K562 (cell line): ENCODE results near the gene NUTM1. TPM values are rescaled to one million over a fixed set of nuclear protein-coding genes. Genes with fewer than 3 reads are reported as not detected.
A peak's percentile ranks its signal among the peaks of the same experiment; 100 is the strongest.

Source experiments
- EGR1 ChIP-seq: fragments of 450-650 bp; conservative IDR thresholded peaks from 2 replicates; pipeline ENCODE4 v1.6.1; 2017; ENCODE audit warnings: mild to moderate bottlenecking
- HDAC3 ChIP-seq: fragments of 450-650 bp; IDR thresholded peaks from 2 replicates; pipeline ENCODE4 v1.6.1; 2018; ENCODE audit warnings: borderline replicate concordance, mild to moderate bottlenecking, moderate library complexity; ENCODE audit not compliant: partially characterized antibody
- IRF2 ChIP-seq: sonication (generic); formaldehyde crosslinking; IDR thresholded peaks from 2 replicates; pipeline ENCODE4 v1.8.1; 2022; ENCODE audit warnings: mild to moderate bottlenecking, missing genetic modification reagents
- JUN ChIP-seq, 2 experiments: sonication (generic) in 1 of 2; formaldehyde crosslinking in 1 of 2; IDR thresholded peaks; 2 replicates each; pipeline versions ENCODE4 v1.6.1 to v1.8.0; 2012 to 2022; ENCODE audit warnings: borderline replicate concordance in 2 of 2, mild to moderate bottlenecking in 2 of 2, improper control_type of control experiment in 1 of 2, low read depth in 1 of 2, low read length in 1 of 2, missing genetic modification reagents in 1 of 2
- NR1H2 ChIP-seq: sonication (generic); formaldehyde crosslinking; IDR thresholded peaks from 2 replicates; pipeline ENCODE4 v1.4.0; 2020; ENCODE audit warnings: mild to moderate bottlenecking, missing genetic modification reagents
- NRF1 ChIP-seq, 2 experiments: fragments of 450-650 bp; IDR thresholded peaks in 1 of 2; conservative IDR thresholded peaks in 1 of 2; 2 replicates each; pipeline ENCODE4 v1.6.1; 2014; ENCODE audit warnings: mild to moderate bottlenecking in 2 of 2
- PURB ChIP-seq: sonication (generic); formaldehyde crosslinking; IDR thresholded peaks from 2 replicates; pipeline ENCODE4 v1.9.0; 2021; ENCODE audit warnings: low read depth, mild to moderate bottlenecking, missing genetic modification reagents
- RBFOX2 ChIP-seq: fragments of 200-400 bp; formaldehyde crosslinking; IDR thresholded peaks from 2 replicates; pipeline ENCODE4 v1.6.1; 2017; ENCODE audit warnings: low read depth, mild to moderate bottlenecking, low read length, moderate library complexity
- SNRNP70 ChIP-seq: fragments of 200-400 bp; formaldehyde crosslinking; optimal IDR thresholded peaks from 2 replicates; pipeline ENCODE3; 2017; ENCODE audit warnings: low read depth, low read length
- YBX1 ChIP-seq: fragments of 450-650 bp; IDR thresholded peaks from 2 replicates; pipeline ENCODE4 v1.7.1; 2016; ENCODE audit warnings: mild to moderate bottlenecking
- ZC3H4 ChIP-seq: sonication (generic); formaldehyde crosslinking; IDR thresholded peaks from 2 replicates; pipeline ENCODE4 v1.9.0; 2021; ENCODE audit warnings: missing genetic modification reagents, borderline replicate concordance
- ZNF174 ChIP-seq: fragments of 250-450 bp; sonication (Bioruptor Pico); IDR thresholded peaks from 2 replicates; pipeline ENCODE4 v1.4.0; 2020; ENCODE audit warnings: mild to moderate bottlenecking
- polyA plus RNA-seq, 8 experiments: library from polyadenylated mRNA; depleted of rRNA in 4 of 8; stranded (reverse) in 5 of 8; unstranded in 3 of 8; fragments of >200 nt; fragmentation: Nextera tagmentation in 2 of 8; fragmentation: Illumina TruSeq in 1 of 8; extraction: Ambion mirVana in 2 of 8; extraction: Trizol in 1 of 8; gene quantifications; 2 replicates each; pipeline versions ENCODE4 v1.2.1 to v1.2.3, GENCODE V29; 2011 to 2014; ENCODE audit warnings: inconsistent platforms in 1 of 8, missing spikeins in 1 of 8
- total RNA-seq, 7 experiments: library from RNA; depleted of rRNA in 6 of 7; stranded (reverse); fragments of >200 nt in 6 of 7; fragmentation: Illumina TruSeq in 2 of 7; extraction: Trizol in 2 of 7; gene quantifications; 2 replicates each; pipeline versions ENCODE4 v1.2.1 to v1.2.3, GENCODE V29; 2011 to 2021; ENCODE audit warnings: low replicate concordance in 1 of 7
- TF ChIP-seq, protein P1 (sequence below), 2 experiments: IDR thresholded peaks in 1 of 2; conservative IDR thresholded peaks in 1 of 2; 2 replicates each; pipeline ENCODE4 v1.6.1; 2016; ENCODE audit warnings: low read depth in 2 of 2, mild to moderate bottlenecking in 1 of 2, missing compliant biosample characterization in 1 of 2, missing genetic modification characterization in 1 of 2, moderate library complexity in 1 of 2
- TF ChIP-seq, protein P2 (sequence below): fragments of 200-400 bp; formaldehyde crosslinking; IDR thresholded peaks from 2 replicates; pipeline ENCODE4 v1.6.1; 2017; ENCODE audit warnings: mild to moderate bottlenecking, low read depth, low read length, moderate library complexity
- TF ChIP-seq, protein P3 (sequence below): fragments of 250-450 bp; sonication (Bioruptor Pico); IDR thresholded peaks from 2 replicates; pipeline ENCODE4 v1.4.0; 2020
- TF ChIP-seq, protein P4 (sequence below): fragments of 450-650 bp; IDR thresholded peaks from 2 replicates; pipeline ENCODE4 v1.6.1; 2018; ENCODE audit warnings: mild to moderate bottlenecking, low read depth; ENCODE audit not compliant: partially characterized antibody

Gene NUTM1
- total and polyA plus RNA-seq, 9 of the 15 experiments (the other 6 are each of a cell fraction or from before 2014, with no cell fraction given): 0.01 to 0.05 (median 0.04) TPM; not detected in 4

DNA sequence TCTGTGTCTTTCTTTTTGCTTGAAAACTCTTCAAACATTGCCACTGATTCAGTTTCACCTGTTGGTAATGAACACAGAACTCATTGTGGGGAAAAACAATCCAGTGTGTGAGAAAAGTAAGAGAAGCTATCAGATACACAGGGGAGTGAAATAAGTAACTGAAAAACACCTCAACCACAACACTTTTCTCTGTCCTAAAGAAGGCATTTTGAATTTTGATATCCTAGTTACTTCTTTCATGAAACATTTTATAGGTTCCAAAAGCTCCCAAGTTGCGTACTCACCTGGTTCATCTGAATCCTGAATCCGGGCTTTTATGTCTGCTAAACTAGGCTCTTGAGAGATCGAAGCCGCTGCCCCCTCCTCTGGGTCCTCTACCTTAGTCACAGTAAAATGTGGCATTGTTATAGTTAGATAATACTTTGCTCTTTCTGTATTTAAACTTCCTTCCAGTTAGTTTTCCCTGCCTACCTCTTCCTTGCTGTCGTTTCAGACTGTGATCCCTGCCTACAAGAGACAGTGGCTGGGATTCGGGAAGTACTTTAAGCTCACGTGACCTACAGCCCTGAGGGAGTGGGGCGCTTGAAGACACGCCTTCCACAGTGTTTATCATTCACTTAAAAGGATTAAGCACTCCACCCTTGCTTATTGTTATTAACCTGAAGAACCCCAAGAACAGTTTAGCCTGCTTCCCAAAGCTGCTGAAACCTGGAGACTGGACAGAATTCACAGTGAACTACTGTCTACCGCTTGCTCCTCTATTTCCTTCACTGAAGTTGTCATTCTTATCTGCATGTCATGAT is 24.6 kb upstream of the NUTM1 start (continued):
- TF ChIP-seq, protein P1, sequence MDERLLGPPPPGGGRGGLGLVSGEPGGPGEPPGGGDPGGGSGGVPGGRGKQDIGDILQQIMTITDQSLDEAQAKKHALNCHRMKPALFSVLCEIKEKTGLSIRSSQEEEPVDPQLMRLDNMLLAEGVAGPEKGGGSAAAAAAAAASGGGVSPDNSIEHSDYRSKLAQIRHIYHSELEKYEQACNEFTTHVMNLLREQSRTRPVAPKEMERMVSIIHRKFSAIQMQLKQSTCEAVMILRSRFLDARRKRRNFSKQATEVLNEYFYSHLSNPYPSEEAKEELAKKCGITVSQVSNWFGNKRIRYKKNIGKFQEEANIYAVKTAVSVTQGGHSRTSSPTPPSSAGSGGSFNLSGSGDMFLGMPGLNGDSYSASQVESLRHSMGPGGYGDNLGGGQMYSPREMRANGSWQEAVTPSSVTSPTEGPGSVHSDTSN (CRISPR knock-in tag; IDR thresholded peaks at IDR 0.05; ENCODE audit: low read depth): no peak
- TF ChIP-seq, protein P1 (tag; conservative IDR thresholded peaks at IDR 0.05; ENCODE audit: low read depth): peak; percentile 55
- no peak for TF ChIP-seq NR1H2 (CRISPR knock-in tag)
- TF ChIP-seq IRF2 (CRISPR knock-in tag): no peak
- TF ChIP-seq, protein P2, sequence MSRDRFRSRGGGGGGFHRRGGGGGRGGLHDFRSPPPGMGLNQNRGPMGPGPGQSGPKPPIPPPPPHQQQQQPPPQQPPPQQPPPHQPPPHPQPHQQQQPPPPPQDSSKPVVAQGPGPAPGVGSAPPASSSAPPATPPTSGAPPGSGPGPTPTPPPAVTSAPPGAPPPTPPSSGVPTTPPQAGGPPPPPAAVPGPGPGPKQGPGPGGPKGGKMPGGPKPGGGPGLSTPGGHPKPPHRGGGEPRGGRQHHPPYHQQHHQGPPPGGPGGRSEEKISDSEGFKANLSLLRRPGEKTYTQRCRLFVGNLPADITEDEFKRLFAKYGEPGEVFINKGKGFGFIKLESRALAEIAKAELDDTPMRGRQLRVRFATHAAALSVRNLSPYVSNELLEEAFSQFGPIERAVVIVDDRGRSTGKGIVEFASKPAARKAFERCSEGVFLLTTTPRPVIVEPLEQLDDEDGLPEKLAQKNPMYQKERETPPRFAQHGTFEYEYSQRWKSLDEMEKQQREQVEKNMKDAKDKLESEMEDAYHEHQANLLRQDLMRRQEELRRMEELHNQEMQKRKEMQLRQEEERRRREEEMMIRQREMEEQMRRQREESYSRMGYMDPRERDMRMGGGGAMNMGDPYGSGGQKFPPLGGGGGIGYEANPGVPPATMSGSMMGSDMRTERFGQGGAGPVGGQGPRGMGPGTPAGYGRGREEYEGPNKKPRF: no peak
- TF ChIP-seq, protein P3, sequence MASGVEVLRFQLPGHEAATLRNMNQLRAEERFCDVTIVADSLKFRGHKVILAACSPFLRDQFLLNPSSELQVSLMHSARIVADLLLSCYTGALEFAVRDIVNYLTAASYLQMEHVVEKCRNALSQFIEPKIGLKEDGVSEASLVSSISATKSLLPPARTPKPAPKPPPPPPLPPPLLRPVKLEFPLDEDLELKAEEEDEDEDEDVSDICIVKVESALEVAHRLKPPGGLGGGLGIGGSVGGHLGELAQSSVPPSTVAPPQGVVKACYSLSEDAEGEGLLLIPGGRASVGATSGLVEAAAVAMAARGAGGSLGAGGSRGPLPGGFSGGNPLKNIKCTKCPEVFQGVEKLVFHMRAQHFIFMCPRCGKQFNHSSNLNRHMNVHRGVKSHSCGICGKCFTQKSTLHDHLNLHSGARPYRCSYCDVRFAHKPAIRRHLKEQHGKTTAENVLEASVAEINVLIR: no peak
- no peak for TF ChIP-seq JUN (IDR thresholded peaks at IDR 0.05; ENCODE audit: borderline replicate concordance, low read depth, low read length)
- no peak for TF ChIP-seq JUN (CRISPR knock-in tag; IDR thresholded peaks at IDR 0.05; ENCODE audit: borderline replicate concordance)
- no peak for TF ChIP-seq SNRNP70
- no peak for TF ChIP-seq ZNF174 (CRISPR knock-in tag)
- TF ChIP-seq HDAC3: no peak
- no peak for TF ChIP-seq EGR1
- no peak for TF ChIP-seq YBX1
- no peak for TF ChIP-seq ZC3H4 (CRISPR knock-in tag)
- TF ChIP-seq RBFOX2: peak; percentile 17; the same call in 1 of the 2 replicates
- TF ChIP-seq, protein P4, sequence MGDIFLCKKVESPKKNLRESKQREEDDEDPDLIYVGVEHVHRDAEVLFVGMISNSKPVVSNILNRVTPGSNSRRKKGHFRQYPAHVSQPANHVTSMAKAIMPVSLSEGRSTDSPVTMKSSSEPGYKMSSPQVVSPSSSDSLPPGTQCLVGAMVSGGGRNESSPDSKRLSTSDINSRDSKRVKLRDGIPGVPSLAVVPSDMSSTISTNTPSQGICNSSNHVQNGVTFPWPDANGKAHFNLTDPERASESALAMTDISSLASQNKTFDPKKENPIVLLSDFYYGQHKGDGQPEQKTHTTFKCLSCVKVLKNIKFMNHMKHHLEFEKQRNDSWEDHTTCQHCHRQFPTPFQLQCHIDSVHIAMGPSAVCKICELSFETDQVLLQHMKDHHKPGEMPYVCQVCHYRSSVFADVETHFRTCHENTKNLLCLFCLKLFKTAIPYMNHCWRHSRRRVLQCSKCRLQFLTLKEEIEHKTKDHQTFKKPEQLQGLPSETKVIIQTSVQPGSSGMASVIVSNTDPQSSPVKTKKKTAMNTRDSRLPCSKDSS: no peak
- no peak for TF ChIP-seq NRF1 (conservative IDR thresholded peaks at IDR 0.05 in 1 of 2, IDR thresholded peaks at IDR 0.05 in 1 of 2)
- TF ChIP-seq PURB (CRISPR knock-in tag): no peak
